Renal pelvis (tissue), 4 donors: ENCODE measurements around the gene SFSWAP. TPM values are rescaled to one million over a fixed set of nuclear protein-coding genes. Genes with fewer than 3 reads are reported as not detected.

Source experiments
- DNase-seq: peaks from one replicate; pipeline ENCODE4 v3.0.0-alpha.2; 2013
- polyA plus RNA-seq, 3 donors: library from polyadenylated mRNA; unstranded; fragments of 120-200 nt; gene quantifications; one replicate each; pipeline ENCODE4 v1.2.1, GENCODE V29; 2013; ENCODE audit not compliant: insufficient read length in 3 of 3

SFSWAP gene
- polyA plus RNA-seq, 3 donors, result 44.7 to 61.5 (median 55.2) TPM

DNA sequence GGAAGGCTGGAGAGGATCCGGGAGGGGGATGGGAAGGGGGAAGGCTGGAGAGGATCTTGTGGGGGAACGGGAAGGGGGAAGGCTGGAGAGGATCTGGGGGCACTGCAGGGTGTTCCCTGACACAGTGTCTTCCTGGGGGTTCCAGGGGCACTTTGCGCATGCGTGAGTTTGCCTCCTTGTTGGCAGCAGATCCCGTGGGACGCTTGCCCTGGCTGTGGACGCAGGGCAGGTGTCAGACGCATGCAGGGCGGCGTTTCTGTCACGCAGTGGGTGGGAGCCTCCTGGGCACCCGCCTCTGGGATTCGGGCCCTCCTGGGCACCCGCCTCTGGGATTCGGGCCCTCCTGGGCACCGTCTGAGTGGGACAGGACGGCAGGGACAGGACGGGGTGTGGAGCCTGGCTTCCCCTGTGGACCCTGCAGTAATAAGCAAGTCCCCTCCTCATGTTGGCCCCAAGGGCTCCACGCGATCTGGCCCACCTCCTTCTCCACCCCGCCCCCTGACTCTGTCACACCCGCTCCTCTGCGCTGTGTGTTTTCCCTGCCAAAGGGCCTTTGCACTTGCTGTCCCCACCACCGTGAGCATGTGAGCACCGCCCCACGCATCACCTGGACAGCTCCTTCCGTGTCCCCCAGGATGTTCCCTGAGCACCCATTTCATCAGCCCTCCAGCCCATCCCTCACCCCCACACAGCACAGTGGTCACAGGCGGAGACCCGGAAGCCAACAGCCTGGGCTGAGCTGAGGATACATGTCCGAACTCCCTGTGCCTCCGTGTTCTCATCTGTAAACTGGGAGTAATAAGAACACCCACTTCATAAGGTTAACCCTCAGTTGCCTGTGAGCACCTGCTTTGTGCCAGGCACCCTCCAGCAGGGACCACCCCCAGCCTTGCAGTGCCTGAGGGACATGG, 121.7 kb downstream of the SFSWAP start:
- no peak for DNase-seq

DNA sequence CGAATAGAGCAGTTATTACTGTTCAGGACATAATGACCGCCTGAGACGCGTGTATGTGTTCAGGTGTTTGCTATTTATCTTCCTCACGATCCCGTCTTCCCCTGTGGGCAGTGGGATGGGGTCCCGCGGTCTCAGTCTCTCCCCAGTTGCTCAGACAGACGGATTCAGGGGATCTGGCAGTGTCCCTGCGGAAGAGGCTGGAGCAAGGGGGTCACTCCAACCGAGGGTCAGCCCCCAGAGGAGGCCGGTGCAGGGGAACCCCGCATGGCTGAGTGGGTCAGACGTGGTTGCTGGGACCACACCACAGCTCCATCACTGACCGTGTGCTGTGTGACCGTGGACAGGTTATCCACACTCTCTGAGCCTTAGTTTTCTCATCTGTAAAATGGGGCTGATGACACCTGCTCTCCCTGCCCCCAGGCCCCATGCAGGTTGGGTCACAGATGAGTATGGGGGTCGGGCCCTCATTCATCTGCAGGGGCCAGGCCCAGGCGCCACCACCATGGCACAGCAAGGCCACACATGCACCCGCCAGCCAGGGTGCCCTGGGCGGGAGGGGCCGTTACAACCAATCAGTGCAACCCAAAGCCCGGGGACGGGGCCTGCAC, 122.5 kb downstream of the SFSWAP start:
- DNase-seq, result no peak

DNA sequence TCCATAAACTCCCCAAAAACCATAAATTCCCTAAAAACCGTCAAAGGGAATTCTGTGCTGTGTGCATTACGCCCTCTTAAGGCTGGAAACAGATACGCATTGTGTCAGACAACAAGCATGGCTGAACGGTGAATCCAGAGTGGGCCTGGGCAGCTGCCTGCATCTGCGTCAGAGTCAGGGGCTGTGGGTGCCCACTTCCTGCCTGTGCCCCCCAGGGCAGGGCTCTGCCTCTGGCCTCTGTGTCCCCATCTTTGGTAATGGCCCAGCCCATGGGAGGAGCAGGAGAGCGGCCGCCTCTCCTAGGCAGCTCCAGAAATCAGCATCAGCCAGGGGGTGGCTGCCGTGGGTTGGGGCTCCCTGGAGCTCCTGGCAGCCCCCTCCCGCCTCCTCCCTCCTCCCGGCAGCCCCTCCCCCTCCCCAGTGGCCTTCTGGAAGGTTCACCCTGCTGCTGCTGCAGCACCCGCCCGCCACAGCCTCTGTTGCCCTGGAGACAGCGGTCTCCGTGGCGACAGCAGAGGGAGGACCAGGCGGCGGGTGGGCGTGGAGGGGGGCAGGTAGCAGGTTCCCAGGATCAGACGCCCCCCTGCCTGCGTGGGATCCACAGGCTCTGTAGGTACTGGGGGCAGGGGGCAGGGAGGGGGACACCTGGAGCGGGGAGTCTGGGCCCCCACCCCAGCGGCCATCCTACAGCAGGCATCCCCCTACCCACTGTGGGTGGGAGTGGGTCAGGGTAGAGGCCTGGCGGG, 123.2 kb downstream of the SFSWAP start:
- no peak for DNase-seq

DNA sequence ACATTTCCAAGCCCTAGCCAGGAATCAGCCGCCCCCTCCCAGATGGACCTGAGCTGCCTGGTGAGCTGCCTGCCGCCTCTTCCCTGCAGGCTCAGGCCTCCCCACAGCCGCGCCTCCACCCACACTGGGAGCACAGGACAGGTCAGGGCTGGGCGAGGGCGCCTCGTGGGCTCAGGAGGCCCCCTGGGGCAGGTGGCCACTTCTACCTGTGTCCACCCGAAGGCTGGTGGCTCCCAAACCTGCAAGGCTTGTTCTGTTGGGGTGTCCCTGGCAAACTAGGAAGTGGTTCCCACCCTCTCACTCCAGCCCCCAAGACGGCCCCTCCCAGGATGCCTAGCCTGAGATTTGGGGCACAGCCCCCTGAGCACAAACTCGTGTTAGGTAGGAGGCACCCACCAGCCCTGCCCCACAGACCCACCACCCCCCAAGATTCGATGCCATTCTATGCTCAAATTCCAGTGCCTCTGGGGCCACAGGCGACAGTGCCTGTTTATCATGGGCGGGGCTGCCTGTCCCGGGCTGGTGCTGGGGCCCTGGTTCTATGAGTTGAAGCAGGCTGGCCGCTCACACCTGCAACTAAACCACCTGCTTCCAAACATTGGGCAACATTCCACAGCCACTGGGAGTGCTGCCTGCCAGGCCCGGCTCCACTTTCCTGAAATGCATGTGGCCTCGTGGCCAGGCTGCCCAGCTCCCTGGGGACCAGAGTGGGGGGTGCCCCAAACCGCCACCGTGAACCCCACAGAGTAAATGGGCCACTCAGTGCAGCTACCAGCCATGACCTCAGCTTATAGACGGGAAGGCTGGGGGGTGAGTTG, 124.1 kb downstream of the SFSWAP start:
- no peak for DNase-seq

DNA sequence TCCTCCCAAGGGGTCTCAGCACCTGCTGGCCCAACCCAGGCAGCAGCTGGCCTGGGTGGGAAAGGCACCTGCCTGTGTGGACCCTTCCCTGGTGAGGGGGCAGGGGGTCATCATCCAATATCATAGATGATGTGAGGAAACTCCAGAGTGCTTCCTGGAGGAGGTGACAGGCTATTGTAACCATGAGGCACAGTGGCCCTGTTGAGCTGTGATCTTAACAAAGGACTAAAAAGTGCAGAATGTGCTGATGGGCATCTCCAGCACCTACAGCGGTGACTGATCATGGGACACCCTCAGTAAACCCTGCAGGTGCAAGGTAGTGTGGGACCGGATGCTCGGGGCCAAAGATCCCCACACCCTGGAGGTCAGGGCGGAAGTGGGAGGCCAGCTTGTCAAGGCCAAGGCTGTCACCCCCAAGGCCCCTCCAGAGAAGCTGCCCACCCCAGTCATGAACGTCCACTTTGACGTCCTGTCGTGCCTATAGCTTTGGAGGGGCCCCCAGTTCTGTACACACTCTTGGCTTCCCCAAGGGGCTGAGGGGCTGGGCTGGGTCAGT, 124.8 kb downstream of the SFSWAP start:
- no peak for DNase-seq

DNA sequence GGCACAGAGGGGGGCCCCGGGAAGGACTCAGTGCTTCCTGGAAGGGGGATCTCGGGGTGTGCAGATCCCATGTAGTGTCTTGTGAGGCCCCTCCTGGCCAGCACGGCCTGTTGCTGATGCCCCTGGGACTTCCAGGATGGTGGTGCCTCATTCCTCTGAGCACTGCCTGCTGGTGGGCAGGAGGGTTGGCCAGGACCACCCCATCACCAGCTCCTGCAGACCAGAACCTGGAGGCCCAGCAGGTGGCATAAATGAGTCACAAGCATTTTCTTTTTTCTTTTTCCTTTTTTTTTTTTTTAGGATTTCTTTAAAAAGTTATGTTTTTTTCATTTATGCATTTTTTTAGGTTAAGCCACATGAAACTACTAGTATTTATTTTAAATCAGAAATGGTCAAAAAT, 125.3 kb downstream of the SFSWAP start:
- no peak for DNase-seq

DNA sequence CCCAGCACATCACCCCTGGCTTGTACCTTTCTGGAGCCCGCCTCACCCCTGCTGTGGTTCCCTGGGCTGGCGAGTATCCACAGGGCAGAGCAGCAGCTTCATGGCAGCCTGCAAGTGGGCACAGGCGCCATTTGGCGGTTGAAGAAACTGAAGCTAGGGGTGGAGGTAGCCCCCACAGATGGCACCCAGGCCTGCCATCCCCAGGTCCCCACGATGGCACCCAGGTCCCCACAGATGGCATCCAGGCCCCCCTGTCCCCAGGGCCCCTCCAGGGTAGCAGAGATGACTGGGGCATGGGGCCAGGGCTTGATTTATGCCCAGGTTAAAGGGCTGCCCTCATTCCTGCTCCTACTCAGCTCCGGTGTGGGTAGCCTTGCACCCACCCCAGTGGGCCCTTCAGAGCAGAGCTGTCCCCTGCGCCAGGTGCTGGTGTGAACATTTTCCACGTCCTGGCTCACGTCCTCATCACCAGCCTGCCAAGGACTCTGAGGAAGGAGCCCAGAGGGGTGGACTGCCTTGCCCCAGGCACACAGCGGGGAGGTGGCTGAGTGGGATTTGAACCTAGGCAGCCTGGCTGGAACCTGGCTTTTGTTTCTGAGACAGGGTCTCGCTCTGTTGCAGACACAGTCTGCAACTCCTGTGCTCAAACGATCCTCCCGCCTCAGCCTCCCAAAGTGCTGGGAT, 126.0 kb downstream of the SFSWAP start:
- no peak for DNase-seq

DNA sequence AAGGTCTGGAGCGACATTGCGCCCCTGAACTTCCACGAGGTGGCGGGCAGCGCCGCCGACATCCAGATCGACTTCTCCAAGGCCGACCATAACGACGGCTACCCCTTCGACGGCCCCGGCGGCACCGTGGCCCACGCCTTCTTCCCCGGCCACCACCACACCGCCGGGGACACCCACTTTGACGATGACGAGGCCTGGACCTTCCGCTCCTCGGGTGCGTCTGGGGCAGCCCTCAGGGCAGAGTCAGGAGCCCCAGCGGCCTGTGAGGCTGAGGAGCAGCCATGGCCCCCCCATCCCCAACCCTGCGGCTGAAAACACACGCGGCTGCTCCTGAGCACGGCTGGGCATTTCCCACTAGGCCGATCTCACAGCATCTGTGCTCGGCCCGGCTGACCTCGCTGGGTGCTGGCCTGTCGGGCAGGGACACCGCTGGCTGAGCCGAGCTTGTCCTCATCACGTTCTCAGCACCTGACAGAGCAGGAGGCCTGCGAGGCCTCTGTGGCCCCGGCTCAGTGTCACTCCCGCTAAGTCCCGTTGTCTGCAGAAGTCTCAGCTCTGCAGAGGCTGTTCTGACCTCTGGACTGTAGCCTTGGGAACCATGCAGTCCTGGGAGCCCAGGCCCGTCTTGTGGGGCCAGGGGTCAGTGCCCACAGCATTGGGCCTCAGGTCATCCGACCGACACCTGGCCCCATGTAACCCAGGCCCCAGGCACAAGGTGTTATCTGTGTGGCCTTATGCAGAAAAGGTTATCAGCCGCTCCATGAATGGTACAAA, 129.9 kb downstream of the SFSWAP start:
- DNase-seq, result no peak

DNA sequence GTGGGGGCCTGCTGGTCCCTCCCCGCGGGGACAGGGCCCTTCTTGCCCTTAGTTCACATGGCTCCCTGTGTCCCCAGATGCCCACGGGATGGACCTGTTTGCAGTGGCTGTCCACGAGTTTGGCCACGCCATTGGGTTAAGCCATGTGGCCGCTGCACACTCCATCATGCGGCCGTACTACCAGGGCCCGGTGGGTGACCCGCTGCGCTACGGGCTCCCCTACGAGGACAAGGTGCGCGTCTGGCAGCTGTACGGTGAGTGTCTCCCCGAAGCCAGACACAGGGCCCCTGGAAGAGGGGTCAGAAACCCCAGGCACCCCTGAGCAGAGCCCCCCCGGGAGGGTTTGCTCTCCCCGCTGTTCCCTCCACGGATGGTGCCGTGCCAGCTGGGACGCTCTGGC, 130.7 kb downstream of the SFSWAP start:
- no peak for DNase-seq

DNA sequence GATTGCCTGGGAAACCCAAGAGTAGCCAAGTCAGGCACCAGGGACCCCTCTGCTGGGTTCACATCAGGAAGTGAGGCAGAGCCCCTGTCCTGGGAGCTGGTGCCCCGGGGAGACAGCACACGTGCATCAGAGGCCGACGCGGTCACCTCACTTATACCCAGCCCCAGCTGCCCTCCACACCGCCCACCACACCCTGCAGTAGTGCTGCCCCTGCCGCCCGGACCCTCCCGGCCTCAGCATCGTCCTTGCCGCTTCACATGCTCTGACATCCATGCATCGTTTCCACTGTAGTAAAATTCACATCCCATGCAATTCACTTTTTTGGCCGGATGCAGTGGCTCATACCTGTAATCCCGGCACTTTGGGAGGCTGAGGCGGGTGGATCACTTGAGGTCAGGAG, 131.3 kb downstream of the SFSWAP start:
- DNase-seq, result no peak

DNA sequence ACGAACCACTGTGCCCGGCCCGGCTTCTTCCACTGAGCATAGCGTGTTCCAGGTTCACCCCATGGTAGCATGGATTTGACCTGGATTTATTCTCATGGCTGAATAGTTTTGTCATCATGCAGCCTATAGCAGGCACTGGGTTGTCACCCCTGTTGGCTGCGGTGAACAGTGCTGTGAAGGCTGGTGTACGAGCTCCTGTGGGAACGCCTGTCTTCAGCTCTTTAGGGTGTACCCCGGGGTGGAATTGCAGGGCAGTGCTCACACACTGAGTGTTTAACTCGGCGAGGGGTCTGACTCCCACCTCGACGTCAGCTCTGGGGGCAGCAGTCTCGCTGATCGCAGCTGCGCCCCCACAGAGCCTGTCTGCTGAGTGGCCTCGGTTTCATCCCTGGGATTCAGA, 132.6 kb downstream of the SFSWAP start:
- DNase-seq, result no peak

DNA sequence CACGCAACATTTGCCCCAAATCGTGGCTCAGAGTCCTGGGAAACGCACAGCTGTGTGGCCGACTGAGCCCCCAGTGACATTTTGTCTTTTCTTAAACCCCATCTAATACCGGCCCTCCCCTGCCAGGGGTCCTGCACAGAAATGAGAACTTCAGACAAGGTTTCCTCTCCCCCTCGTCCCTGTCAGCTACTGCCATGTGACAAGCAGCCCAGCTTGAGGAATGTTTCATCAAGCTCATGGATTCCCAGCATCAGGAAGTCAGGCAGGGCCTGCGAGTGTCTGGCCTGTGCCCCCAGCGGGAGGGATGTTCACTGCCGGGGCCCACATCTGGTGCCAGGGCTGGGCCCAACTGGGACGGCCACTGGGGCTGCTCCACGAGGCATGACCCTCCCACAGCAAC, 133.2 kb downstream of the SFSWAP start:
- no peak for DNase-seq

DNA sequence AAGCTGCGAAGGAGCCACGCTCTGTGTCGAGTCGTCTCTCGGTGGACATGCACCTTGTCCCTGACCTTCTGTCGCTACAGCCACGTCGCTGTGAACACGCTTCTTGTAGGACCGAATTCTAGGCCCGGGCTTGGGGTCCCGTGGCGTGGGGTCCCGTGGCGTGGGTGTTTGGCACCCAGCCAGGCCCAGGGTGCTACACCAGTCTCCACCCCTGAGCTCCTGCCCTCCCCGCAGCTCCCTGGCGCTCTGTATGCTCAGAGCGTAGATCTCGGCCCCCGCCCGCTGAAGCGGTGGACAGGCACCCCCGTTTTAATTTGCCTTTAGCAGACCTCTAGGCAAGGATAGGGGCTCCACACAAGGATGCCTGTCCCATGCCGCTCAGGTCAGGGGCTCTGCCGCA, 133.8 kb downstream of the SFSWAP start:
- no peak for DNase-seq

DNA sequence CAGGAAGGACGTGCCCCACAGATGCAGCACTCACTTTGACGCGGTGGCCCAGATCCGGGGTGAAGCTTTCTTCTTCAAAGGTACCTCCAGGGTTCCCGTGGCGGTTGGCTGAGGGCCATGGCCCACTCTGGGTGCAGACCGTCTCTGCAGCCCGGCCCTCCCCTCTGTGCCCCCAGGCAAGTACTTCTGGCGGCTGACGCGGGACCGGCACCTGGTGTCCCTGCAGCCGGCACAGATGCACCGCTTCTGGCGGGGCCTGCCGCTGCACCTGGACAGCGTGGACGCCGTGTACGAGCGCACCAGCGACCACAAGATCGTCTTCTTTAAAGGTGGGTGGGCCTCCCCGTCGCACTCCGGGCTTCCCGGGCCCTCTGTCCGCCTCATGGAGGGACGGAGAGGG, 134.2 kb downstream of the SFSWAP start:
- DNase-seq, result no peak

DNA sequence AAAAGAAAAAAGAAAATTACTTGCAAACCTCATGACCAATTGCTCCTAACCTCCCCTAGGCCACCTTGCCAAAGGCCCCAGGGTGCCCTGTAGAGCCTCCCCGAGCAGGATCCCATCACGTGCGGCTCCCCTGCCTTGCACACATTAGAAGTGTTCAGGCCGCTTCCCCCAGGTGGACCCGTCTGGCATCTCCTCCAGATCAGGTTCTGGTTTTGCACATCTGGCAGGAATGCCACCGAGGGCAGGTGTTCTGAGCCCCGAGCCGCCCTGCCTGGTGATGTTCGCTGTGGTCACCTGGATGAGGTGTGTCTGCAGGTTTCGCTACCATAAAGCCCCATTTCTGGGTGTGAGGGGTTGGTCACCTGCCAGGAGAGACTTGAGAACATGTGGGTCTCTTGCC, 136.6 kb downstream of the SFSWAP start:
- DNase-seq, result no peak

DNA sequence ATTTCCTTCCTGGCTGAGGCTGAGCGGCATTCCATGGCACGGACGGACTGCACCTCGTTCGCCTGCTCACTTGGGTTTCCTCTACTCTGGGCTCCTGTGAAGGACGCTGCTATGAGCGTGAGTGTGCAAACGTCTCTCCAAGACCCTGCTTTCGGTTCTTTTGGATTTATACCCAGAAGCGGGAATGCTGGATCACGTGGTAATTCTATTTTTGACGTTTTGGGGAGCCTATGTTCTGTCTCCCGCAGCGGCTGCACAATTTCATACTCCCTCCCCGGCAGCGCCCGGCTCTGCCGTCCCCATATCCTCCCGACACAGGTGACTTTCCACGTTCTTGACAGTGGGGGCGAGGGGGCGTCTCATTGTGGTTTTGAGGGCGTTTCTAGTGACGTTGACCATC, 137.9 kb downstream of the SFSWAP start:
- DNase-seq, result no peak
